Neural cell (in vitro differentiated cells): ENCODE data around the gene UGT1A4. TPM values are rescaled to one million over a fixed set of nuclear protein-coding genes. Genes with fewer than 3 reads are reported as not detected.

Source experiments
- H2AFZ ChIP-seq: fragments of 200-600, 300-800 bp; sonication (generic), shearing (Covaris generic); 2 replicates; pipeline ENCODE4 v1.6.0; 2014; ENCODE audit warnings: low read depth, mild to moderate bottlenecking, antibody characterized with exemption, low read length, moderate library complexity
- H3F3A ChIP-seq: fragments of 200-600 bp; shearing (Covaris generic); 2 replicates; pipeline ENCODE4 v1.6.1; 2016; ENCODE audit warnings: mild to moderate bottlenecking, moderate library complexity, mixed read lengths, antibody characterized with exemption, low read length; ENCODE audit not compliant: insufficient read depth, poor library complexity, severe bottlenecking
- H3K27ac ChIP-seq: fragments of 200-600, 300-800 bp; sonication (generic), shearing (Covaris generic); 2 replicates; pipeline ENCODE4 v1.5.1; 2014; ENCODE audit warnings: mild to moderate bottlenecking, low read length, moderate library complexity
- H3K27me3 ChIP-seq: fragments of 300-800, 200-600 bp; sonication (generic), shearing (Covaris generic); 2 replicates; pipeline ENCODE4 v1.6.0; 2014; ENCODE audit warnings: mild to moderate bottlenecking, low read depth, low read length, moderate library complexity; ENCODE audit not compliant: insufficient read depth
- H3K36me3 ChIP-seq: fragments of 300-800, 200-600 bp; sonication (generic), shearing (Covaris generic); 2 replicates; pipeline ENCODE4 v1.5.1; 2014; ENCODE audit warnings: mild to moderate bottlenecking, antibody characterized with exemption, low read length, moderate library complexity; ENCODE audit not compliant: insufficient read depth
- H3K4me2 ChIP-seq: fragments of 300-800, 200-600 bp; sonication (generic), shearing (Covaris generic); 2 replicates; pipeline ENCODE4 v1.6.0; 2014; ENCODE audit warnings: mild to moderate bottlenecking, low read length
- H3K4me3 ChIP-seq: fragments of 300-800, 200-600 bp; sonication (generic), shearing (Covaris generic); 2 replicates; pipeline ENCODE4 v1.5.1; 2014; ENCODE audit warnings: mild to moderate bottlenecking, low read length, moderate library complexity
- H3K79me2 ChIP-seq: fragments of 200-600 bp; shearing (Covaris generic); replicated peaks from 2 replicates; pipeline ENCODE4 v1.6.0; 2014; ENCODE audit warnings: mild to moderate bottlenecking, low read length, moderate library complexity; ENCODE audit not compliant: insufficient read depth
- H3K9ac ChIP-seq: fragments of 300-800, 200-600 bp; sonication (generic), shearing (Covaris generic); 2 replicates; pipeline ENCODE4 v1.6.1; 2016; ENCODE audit warnings: mild to moderate bottlenecking, low read length, mixed read lengths
- H3K9me2 ChIP-seq: fragments of 200-600 bp; shearing (Covaris generic); 2 replicates; pipeline ENCODE4 v1.6.1; 2016; ENCODE audit warnings: mild to moderate bottlenecking, low read length, mixed read lengths; ENCODE audit not compliant: insufficient read depth
- H3K9me3 ChIP-seq: fragments of 200-600, 300-800 bp; sonication (generic), shearing (Covaris generic); 2 replicates; pipeline ENCODE4 v1.6.1; 2016; ENCODE audit warnings: mild to moderate bottlenecking, mixed run types, low read length, moderate library complexity, mixed read lengths
- H4K20me1 ChIP-seq: fragments of 200-600 bp; shearing (Covaris generic); 2 replicates; pipeline ENCODE4 v1.6.1; 2016; ENCODE audit warnings: mild to moderate bottlenecking, mixed run types; ENCODE audit not compliant: insufficient read depth
- EP300 ChIP-seq: fragments of 450-650 bp; conservative IDR thresholded peaks from 2 replicates; pipeline ENCODE4 v1.6.1; 2014; ENCODE audit warnings: antibody characterized with exemption, mild to moderate bottlenecking, moderate library complexity; ENCODE audit not compliant: poor library complexity, severe bottlenecking
- EZH2 ChIP-seq: fragments of 200-600, 300-800 bp; shearing (Covaris generic), sonication (generic); IDR thresholded peaks from 2 replicates; pipeline ENCODE4 v1.6.1; 2014; ENCODE audit warnings: antibody characterized with exemption, low read length, borderline replicate concordance, mild to moderate bottlenecking; ENCODE audit not compliant: insufficient read depth, poor library complexity, severe bottlenecking
- MXI1 ChIP-seq: fragments of 450-650 bp; conservative IDR thresholded peaks from 2 replicates; pipeline ENCODE4 v1.6.1; 2014; ENCODE audit warnings: antibody characterized with exemption, mild to moderate bottlenecking; ENCODE audit not compliant: poor library complexity, severe bottlenecking
- POLR2AphosphoS5 ChIP-seq: IDR thresholded peaks from 2 replicates; pipeline ENCODE4 v1.6.1; 2012
- RAD21 ChIP-seq: fragments of 450-650 bp; conservative IDR thresholded peaks from 2 replicates; pipeline ENCODE4 v1.6.1; 2014; ENCODE audit warnings: antibody characterized with exemption, mild to moderate bottlenecking, moderate library complexity
- SMC3 ChIP-seq: fragments of 450-650 bp; conservative IDR thresholded peaks from 2 replicates; pipeline ENCODE4 v1.6.1; 2014; ENCODE audit warnings: antibody characterized with exemption, mild to moderate bottlenecking, moderate library complexity; ENCODE audit not compliant: poor library complexity
- TAF1 ChIP-seq: IDR thresholded peaks from 2 replicates; pipeline ENCODE4 v1.6.1; 2012; ENCODE audit warnings: low read depth
- polyA plus RNA-seq: library from polyadenylated mRNA; depleted of rRNA; stranded (reverse); fragments of >200 nt; gene quantifications from 2 replicates; pipeline ENCODE4 v1.2.3, GENCODE V29; 2014
- TF ChIP-seq, protein P1 (sequence below): IDR thresholded peaks from 2 replicates; pipeline ENCODE4 v1.6.1; 2012; ENCODE audit warnings: borderline replicate concordance
- TF ChIP-seq, protein P2 (sequence below): fragments of 450-650 bp; IDR thresholded peaks from 2 replicates; pipeline ENCODE4 v1.5.1; 2014; ENCODE audit warnings: antibody characterized with exemption, mild to moderate bottlenecking, moderate library complexity; ENCODE audit not compliant: poor library complexity, severe bottlenecking

The UGT1A4 gene
- polyA plus RNA-seq, 1 donor from 2014 or later = not detected

GRCh38 chr2:233713262-233713615 is 5.3 kb upstream of the UGT1A4 start:
- Histone ChIP-seq H3K27me3 (no peaks in the 10 kb centered on the region), H3F3A (no peaks in the 10 kb centered on the region), H3K36me3 (no peaks in the 10 kb centered on the region), H3K9me2 (no peaks in the 10 kb centered on the region), H2AFZ (no peak overlapping the region), H3K4me2 (no peak overlapping the region), H3K27ac (no peak overlapping the region), H3K9ac (no peak overlapping the region), H3K79me2 (no peaks in the 10 kb centered on the region), H4K20me1 (no peaks in the 10 kb centered on the region), H3K4me3 (no peak overlapping the region), H3K9me3 (no peaks in the 10 kb centered on the region)
- no peak for TF ChIP-seq EP300

DNA sequence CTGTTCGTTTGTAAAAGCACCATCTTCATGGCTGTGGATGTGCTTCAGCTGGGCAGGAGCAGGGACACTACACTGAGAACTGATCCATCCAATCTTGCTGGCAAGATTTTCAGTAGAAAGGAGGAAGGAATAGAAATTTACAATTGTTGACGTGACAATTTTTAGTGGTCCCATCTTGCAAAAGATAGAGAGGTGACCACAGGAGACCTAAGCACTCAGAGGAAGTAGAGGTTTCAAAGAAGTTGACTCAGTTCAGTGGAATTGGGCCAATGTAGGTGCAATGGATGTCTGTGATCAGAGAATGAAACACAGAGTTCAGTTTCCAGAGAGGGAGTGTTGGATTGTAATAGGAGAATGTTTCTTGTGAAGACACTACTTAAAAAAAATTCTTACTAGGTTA is 4.4 kb upstream of the UGT1A4 start:
- no peak for TF ChIP-seq MXI1
- no peak for TF ChIP-seq RAD21
- TF ChIP-seq EZH2 = no peak
- no peak for TF ChIP-seq EP300
- no peak for TF ChIP-seq TAF1
- TF ChIP-seq, protein P1, sequence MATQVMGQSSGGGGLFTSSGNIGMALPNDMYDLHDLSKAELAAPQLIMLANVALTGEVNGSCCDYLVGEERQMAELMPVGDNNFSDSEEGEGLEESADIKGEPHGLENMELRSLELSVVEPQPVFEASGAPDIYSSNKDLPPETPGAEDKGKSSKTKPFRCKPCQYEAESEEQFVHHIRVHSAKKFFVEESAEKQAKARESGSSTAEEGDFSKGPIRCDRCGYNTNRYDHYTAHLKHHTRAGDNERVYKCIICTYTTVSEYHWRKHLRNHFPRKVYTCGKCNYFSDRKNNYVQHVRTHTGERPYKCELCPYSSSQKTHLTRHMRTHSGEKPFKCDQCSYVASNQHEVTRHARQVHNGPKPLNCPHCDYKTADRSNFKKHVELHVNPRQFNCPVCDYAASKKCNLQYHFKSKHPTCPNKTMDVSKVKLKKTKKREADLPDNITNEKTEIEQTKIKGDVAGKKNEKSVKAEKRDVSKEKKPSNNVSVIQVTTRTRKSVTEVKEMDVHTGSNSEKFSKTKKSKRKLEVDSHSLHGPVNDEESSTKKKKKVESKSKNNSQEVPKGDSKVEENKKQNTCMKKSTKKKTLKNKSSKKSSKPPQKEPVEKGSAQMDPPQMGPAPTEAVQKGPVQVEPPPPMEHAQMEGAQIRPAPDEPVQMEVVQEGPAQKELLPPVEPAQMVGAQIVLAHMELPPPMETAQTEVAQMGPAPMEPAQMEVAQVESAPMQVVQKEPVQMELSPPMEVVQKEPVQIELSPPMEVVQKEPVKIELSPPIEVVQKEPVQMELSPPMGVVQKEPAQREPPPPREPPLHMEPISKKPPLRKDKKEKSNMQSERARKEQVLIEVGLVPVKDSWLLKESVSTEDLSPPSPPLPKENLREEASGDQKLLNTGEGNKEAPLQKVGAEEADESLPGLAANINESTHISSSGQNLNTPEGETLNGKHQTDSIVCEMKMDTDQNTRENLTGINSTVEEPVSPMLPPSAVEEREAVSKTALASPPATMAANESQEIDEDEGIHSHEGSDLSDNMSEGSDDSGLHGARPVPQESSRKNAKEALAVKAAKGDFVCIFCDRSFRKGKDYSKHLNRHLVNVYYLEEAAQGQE = no peak
- TF ChIP-seq POLR2AphosphoS5 = no peak
- TF ChIP-seq SMC3 = no peak
- TF ChIP-seq, protein P2, sequence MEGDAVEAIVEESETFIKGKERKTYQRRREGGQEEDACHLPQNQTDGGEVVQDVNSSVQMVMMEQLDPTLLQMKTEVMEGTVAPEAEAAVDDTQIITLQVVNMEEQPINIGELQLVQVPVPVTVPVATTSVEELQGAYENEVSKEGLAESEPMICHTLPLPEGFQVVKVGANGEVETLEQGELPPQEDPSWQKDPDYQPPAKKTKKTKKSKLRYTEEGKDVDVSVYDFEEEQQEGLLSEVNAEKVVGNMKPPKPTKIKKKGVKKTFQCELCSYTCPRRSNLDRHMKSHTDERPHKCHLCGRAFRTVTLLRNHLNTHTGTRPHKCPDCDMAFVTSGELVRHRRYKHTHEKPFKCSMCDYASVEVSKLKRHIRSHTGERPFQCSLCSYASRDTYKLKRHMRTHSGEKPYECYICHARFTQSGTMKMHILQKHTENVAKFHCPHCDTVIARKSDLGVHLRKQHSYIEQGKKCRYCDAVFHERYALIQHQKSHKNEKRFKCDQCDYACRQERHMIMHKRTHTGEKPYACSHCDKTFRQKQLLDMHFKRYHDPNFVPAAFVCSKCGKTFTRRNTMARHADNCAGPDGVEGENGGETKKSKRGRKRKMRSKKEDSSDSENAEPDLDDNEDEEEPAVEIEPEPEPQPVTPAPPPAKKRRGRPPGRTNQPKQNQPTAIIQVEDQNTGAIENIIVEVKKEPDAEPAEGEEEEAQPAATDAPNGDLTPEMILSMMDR = no peak
- H3K27me3 ChIP-seq = no peaks in the 10 kb centered on the region
- H3K79me2 ChIP-seq = no peaks in the 10 kb centered on the region
- no peaks in the 10 kb centered on the region for H3K9me3 ChIP-seq
- H3K27ac ChIP-seq = no peak overlapping the region
- no peaks in the 10 kb centered on the region for H3K36me3 ChIP-seq
- no peak overlapping the region for H2AFZ ChIP-seq
- no peaks in the 10 kb centered on the region for H3K9me2 ChIP-seq
- no peaks in the 10 kb centered on the region for H4K20me1 ChIP-seq
- H3K9ac ChIP-seq = no peak overlapping the region
- no peak overlapping the region for H3K4me2 ChIP-seq
- H3K4me3 ChIP-seq = no peak overlapping the region
- H3F3A ChIP-seq = no peaks in the 10 kb centered on the region

- Histone ChIP-seq H3K4me2 (no peak within 1 kb of the TSS), H3K79me2 (no peaks in the 10 kb centered on the region), H2AFZ (no peak within 1 kb of the TSS), H3K4me3 (no peak within 1 kb of the TSS), H3K9ac (no peak within 1 kb of the TSS), H3F3A (no peaks in the 10 kb centered on the region), H3K36me3 (no peaks in the 10 kb centered on the region), H3K9me2 (no peaks in the 10 kb centered on the region), H3K9me3 (no peaks in the 10 kb centered on the region), H3K27me3 (no peaks in the 10 kb centered on the region), H4K20me1 (no peaks in the 10 kb centered on the region), H3K27ac (no peak within 1 kb of the TSS)
- TF ChIP-seq, protein P1 = no peak
- TF ChIP-seq, protein P2 = no peak
- TF ChIP-seq TAF1 (no peak), EP300 (no peak), RAD21 (no peak), EZH2 (no peak), POLR2AphosphoS5 (no peak), SMC3 (no peak)
Observed at GRCh38 chr2:233728723-233729301, 10.3 kb downstream of the UGT1A4 start, which contains the start of gene UGT1A3. UGT1A3 (plus strand) TSS chr2:233729042; CDS start chr2:233729127, 85 bp downstream.
